NCI-H446 (cell line): ENCODE data around the gene PRSS53.
A peak's percentile ranks its signal among the peaks of the same experiment; 100 is the strongest.

Experiments used
- DNase-seq, 2 experiments: peaks; one replicate each; lab custom pipeline; 2025; lab: John Stamatoyannopoulos, UW

PRSS53 gene

GRCh38 chr16:31043898-31044481 lies 44.8 kb downstream of the PRSS53 start:
- DNase-seq: no peak

GRCh38 chr16:31043352-31043751 lies 45.4 kb downstream of the PRSS53 start:
- DNase-seq: no peak

GRCh38 chr16:31042866-31043265 lies 45.9 kb downstream of the PRSS53 start:
- no peak for DNase-seq

- DNase-seq: no peak
These were observed 49.8 kb downstream of the PRSS53 start for GRCh38 chr16:31038993-31039392.

- DNase-seq: no peak
These were observed 52.1 kb downstream of the PRSS53 start for GRCh38 chr16:31036691-31037090.

GRCh38 chr16:31033709-31034492 lies 54.8 kb downstream of the PRSS53 start:
- peak; percentile 74 to 82 for DNase-seq
